Kidney (tissue), 14 donors: Measurements from ENCODE around the gene DLG2. TPM values are rescaled to one million over a fixed set of nuclear protein-coding genes. Genes with fewer than 3 reads are reported as not detected.

ENCODE experiments used
- DNase-seq, 5 donors: peaks; one replicate each; pipeline ENCODE4 v3.0.0-alpha.2; 2013 to 2020
- FAIRE-seq: peaks from 2 replicates; lab custom pipeline; 2012; peaks lifted over from hg19 to GRCh38; lab: Jason Lieb, UNC
- H3K27ac ChIP-seq, 2 donors: one replicate each; pipeline ENCODE4 v1.7.0; 2013; ENCODE audit warnings: low read depth in 2 of 2, low read length in 2 of 2, inconsistent platforms in 1 of 2
- H3K27me3 ChIP-seq: one replicate; pipeline ENCODE4 v1.7.1; 2013; ENCODE audit warnings: low read length, inconsistent platforms; ENCODE audit not compliant: control insufficient read depth, insufficient read depth
- H3K36me3 ChIP-seq, 3 donors: one replicate each; pipeline versions ENCODE4 v1.7.0 to v1.7.1; 2013; ENCODE audit warnings: low read length in 3 of 3, control low read depth in 1 of 3, inconsistent platforms in 1 of 3; ENCODE audit not compliant: insufficient read depth in 3 of 3, control insufficient read depth in 2 of 3
- H3K4me1 ChIP-seq, 3 donors: one replicate each; pipeline versions ENCODE4 v1.7.0 to v1.7.1; 2013; ENCODE audit warnings: low read length in 3 of 3, inconsistent platforms in 1 of 3, low read depth in 1 of 3; ENCODE audit not compliant: control insufficient read depth in 2 of 3, insufficient read depth in 2 of 3
- H3K4me3 ChIP-seq, 3 donors: one replicate each; pipeline versions ENCODE4 v1.7.0 to v1.8.1; 2013; ENCODE audit warnings: low read length in 3 of 3, control low read depth in 1 of 3, inconsistent platforms in 1 of 3
- H3K9ac ChIP-seq, 3 donors: one replicate each; pipeline versions ENCODE4 v1.7.0 to v1.7.1; 2013; ENCODE audit warnings: low read length in 3 of 3, control low read depth in 1 of 3, inconsistent platforms in 1 of 3
- H3K9me3 ChIP-seq, 3 donors: one replicate each; pipeline versions ENCODE4 v1.7.0 to v1.7.1; 2013; ENCODE audit warnings: low read length in 3 of 3, control low read depth in 1 of 3, inconsistent platforms in 1 of 3; ENCODE audit not compliant: control insufficient read depth in 2 of 3, insufficient read depth in 1 of 3
- intact Hi-C: fragments of 100-400 bp; cut with DNase I; formaldehyde crosslinking; loops from one replicate; pipeline ENCODE4 v1.11.1; 2022
- polyA plus RNA-seq: library from polyadenylated mRNA; stranded (reverse); fragments of 350-450 nt; fragmentation: Illumina TruSeq; extraction: RNeasy Lipid Tissue Mini Kit (QIAGEN cat#74804); gene quantifications from one replicate; pipeline ENCODE4 v1.2.3, GENCODE V29; 2014; ENCODE audit warnings: low read depth, low replicate concordance; ENCODE audit not compliant: insufficient read depth
- total RNA-seq: library from RNA; stranded (reverse); fragmentation: NEBNext Ultra II Directional; extraction: Animal tissue kit (Norgen Biotek cat#: 25700); gene quantifications from one replicate; pipeline ENCODE4 v1.2.1, GENCODE V29; 2021
- TF ChIP-seq, protein P1 (sequence below): IDR thresholded peaks from 3 replicates; pipeline ENCODE4 v1.5.1; 2012; ENCODE audit warnings: mild to moderate bottlenecking, moderate library complexity, borderline replicate concordance; ENCODE audit not compliant: insufficient read depth; ENCODE audit errors: extremely low read depth
- donor health status: control.
- donor health status: control.
- donor health status: control.
- donor health status: control.
- donor health status: control.
- donor health status: DM: yes; HTN: yes; CAD: no.
- donor health status: Normal renal cell carcinoma (clear cell type).

DLG2 gene
- total and polyA plus RNA-seq, 2 donors from 2014 or later, result 2.9 to 7.2 TPM

GRCh38 chr11:85481862-85482261 is 145.3 kb downstream of the DLG2 start:
- no peak overlapping the region for H3K9ac ChIP-seq

DNA sequence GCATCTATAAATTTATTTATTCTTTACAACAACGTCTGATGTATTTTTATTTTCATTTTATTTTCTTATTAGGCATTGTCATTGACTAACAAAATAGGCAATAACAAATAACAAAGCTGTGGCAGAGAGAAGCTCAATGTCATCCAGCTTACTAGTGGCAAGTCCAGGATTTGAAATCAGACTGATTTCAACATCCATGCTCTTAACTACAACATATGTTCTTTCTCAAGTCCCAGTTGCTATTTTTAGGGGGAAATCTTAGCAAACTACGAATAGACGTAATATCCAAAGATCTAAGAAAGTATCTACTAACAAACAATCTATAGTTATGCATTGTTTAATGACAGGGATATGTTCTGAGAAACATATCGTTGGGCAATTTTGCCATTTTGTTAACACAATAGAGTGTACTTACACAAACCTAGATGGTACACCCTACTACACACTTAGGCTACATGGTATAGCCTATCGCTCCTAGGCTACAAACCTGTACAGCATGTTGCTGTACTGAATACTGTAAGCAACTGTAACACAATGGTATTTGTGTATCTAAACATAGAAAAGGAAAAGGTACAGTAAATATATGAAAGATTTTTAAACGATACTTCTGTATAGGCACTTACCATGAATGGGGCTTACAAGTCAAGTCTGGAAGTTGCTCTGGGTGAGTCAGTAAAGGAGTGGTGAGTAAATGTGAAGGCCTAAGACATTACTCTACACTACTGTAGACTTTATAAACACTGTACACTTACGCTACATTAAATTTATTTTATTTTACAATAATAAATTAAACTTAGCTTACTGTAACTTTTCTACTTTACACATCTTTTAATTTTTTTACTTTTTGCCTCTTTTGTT is 151.3 kb downstream of the DLG2 start:
- FAIRE-seq (no peak), DNase-seq (no peak)
- no peaks in the 10 kb centered on the region for H3K27me3 ChIP-seq
- no peaks in the 10 kb centered on the region for H3K36me3 ChIP-seq
- no peak overlapping the region for H3K4me3 ChIP-seq
- intact Hi-C loops, result no loop called here
- no peaks in the 10 kb centered on the region for H3K4me1 ChIP-seq
- no peak overlapping the region for H3K27ac ChIP-seq
- no peak overlapping the region for H3K9ac ChIP-seq
- no peaks in the 10 kb centered on the region for H3K9me3 ChIP-seq
- TF ChIP-seq, protein P1, sequence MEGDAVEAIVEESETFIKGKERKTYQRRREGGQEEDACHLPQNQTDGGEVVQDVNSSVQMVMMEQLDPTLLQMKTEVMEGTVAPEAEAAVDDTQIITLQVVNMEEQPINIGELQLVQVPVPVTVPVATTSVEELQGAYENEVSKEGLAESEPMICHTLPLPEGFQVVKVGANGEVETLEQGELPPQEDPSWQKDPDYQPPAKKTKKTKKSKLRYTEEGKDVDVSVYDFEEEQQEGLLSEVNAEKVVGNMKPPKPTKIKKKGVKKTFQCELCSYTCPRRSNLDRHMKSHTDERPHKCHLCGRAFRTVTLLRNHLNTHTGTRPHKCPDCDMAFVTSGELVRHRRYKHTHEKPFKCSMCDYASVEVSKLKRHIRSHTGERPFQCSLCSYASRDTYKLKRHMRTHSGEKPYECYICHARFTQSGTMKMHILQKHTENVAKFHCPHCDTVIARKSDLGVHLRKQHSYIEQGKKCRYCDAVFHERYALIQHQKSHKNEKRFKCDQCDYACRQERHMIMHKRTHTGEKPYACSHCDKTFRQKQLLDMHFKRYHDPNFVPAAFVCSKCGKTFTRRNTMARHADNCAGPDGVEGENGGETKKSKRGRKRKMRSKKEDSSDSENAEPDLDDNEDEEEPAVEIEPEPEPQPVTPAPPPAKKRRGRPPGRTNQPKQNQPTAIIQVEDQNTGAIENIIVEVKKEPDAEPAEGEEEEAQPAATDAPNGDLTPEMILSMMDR, result no peak

More at GRCh38 chr11:85481862-85482261, 145.3 kb downstream of the DLG2 start:
- Histone ChIP-seq H3K4me3 (no peak overlapping the region), H3K27ac (no peak overlapping the region), H3K9me3 (peaks cover 0 to 9% (median 3%) of the 10 kb centered on the region in 3 donors), H3K4me1 (no peaks in the 10 kb centered on the region), H3K36me3 (no peaks in the 10 kb centered on the region), H3K27me3 (no peaks in the 10 kb centered on the region)
- DNase-seq (peak in 1 of 5 donors; percentile 55), FAIRE-seq (no peak)
- intact Hi-C loops, result no loop called here
- TF ChIP-seq, protein P1, result no peak

DNA sequence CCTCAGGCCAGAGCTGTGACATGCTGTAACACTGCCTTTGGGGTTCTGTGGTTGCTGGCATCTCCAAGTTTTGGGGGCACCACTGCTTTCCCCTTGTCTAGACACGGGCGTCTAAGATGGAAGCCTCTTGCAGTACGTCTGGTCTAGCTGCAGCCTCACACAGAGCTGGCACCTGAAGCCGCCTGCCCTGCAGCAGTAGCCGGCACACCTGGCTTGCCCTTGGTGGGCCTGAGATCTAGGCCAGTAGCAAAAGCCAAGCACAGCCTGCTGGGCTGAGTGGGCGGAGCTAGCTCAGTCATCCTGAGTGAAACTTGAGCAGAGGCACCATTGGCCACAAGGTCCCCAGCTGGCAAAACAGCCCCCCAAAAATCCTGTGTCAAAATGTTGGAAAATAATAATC is 154.2 kb downstream of the DLG2 start:
- no peak overlapping the region for H3K4me3 ChIP-seq
- no peaks in the 10 kb centered on the region for H3K9me3 ChIP-seq
- TF ChIP-seq, protein P1, result no peak
- no peaks in the 10 kb centered on the region for H3K27me3 ChIP-seq
- no peaks in the 10 kb centered on the region for H3K4me1 ChIP-seq
- FAIRE-seq, result no peak
- DNase-seq, result no peak
- H3K36me3 ChIP-seq, result no peaks in the 10 kb centered on the region
- H3K27ac ChIP-seq, result no peak overlapping the region
- intact Hi-C loops, result no loop called here
- no peak overlapping the region for H3K9ac ChIP-seq
